ENCODE results near the gene OIP5.

GRCh38 chr15:41288464-41288863, 43.9 kb downstream of the OIP5 start:
- TF ChIP-seq CTCF (conservative IDR thresholded peaks at IDR 0.05; ENCODE audit: low read depth, low read length) (no peak), POLR2A (IDR thresholded peaks at IDR 0.05; ENCODE audit: low read depth, low read length) (no peak), MAZ (IDR thresholded peaks at IDR 0.05; ENCODE audit: borderline replicate concordance, low read depth, low read length) (no peak), CEBPB (IDR thresholded peaks at IDR 0.05; ENCODE audit: low read depth, low read length) (no peak), MAFK (IDR thresholded peaks at IDR 0.05; ENCODE audit: low read depth, low read length) (no peak), USF2 (IDR thresholded peaks at IDR 0.05; ENCODE audit: low read depth, low read length) (no peak), NFE2L2 (IDR thresholded peaks at IDR 0.05; ENCODE audit: low read depth, low read length) (no peak), CHD1 (IDR thresholded peaks at IDR 0.05; ENCODE audit: low read depth, low read length) (no peak), RFX5 (IDR thresholded peaks at IDR 0.05; ENCODE audit: low read depth, low read length) (no peak), BHLHE40 (IDR thresholded peaks at IDR 0.05; ENCODE audit: low read depth, low read length) (no peak), RAD21 (IDR thresholded peaks at IDR 0.05; ENCODE audit: low read length) (no peak)
